ENCODE data around the gene KRTAP6-3. TPM values are rescaled to one million over a fixed set of nuclear protein-coding genes. Genes with fewer than 3 reads are reported as not detected.

Gene KRTAP6-3
- total RNA-seq, result not detected
- not detected for polyA plus RNA-seq
- 0 reads per million in 6 experiments for total RNA-seq

GRCh38 chr21:30592140-30592539, at the start of gene KRTAP6-3:
KRTAP6-3 (plus strand) TSS chr21:30592440; CDS start chr21:30592446, 6 bp downstream.
- H3K9me3 Mint-ChIP-seq, result peaks cover 0 to 1% (median 0%) of the 10 kb centered on the region in 9 donors
- H3K4me3 Mint-ChIP-seq, result no peak within 1 kb of the TSS
- POLR2A ChIA-PET, result no interaction called here
- H3K4me1 Mint-ChIP-seq, result no peaks in the 10 kb centered on the region
- no peak for DNase-seq
- no peaks in the 10 kb centered on the region for H3K36me3 Mint-ChIP-seq
- no peak within 1 kb of the TSS for H3K27ac Mint-ChIP-seq
- no peaks in the 10 kb centered on the region for H3K27me3 Mint-ChIP-seq
- ATAC-seq, result no peak

- ATAC-seq (no peak), DNase-seq (no peak)
- no peaks in the 10 kb centered on the region for H3K4me1 Mint-ChIP-seq
- peaks cover 2 to 30% (median 12%) of the 10 kb centered on the region in 9 donors for H3K9me3 Mint-ChIP-seq
- H3K4me3 Mint-ChIP-seq, result no peak overlapping the region
- POLR2A ChIA-PET, result no interaction called here
- peaks cover 0 to 35% (median 9%) of the 10 kb centered on the region in 5 donors for H3K27me3 Mint-ChIP-seq
- H3K36me3 Mint-ChIP-seq, result peaks cover 0 to 5% (median 0%) of the 10 kb centered on the region in 3 donors
- no peak overlapping the region for H3K27ac Mint-ChIP-seq
Measured at GRCh38 chr21:30552782-30553181, 39.5 kb upstream of the KRTAP6-3 start.

GRCh38 chr21:30555095-30555494, 37.1 kb upstream of the KRTAP6-3 start:
- H3K4me1 Mint-ChIP-seq, result no peaks in the 10 kb centered on the region
- H3K9me3 Mint-ChIP-seq, result peaks cover 2 to 29% (median 12%) of the 10 kb centered on the region in 9 donors
- H3K27me3 Mint-ChIP-seq, result peaks cover 0 to 28% (median 9%) of the 10 kb centered on the region in 5 donors
- no peak for ATAC-seq
- H3K36me3 Mint-ChIP-seq, result peaks cover 0 to 5% (median 0%) of the 10 kb centered on the region in 3 donors
- POLR2A ChIA-PET, result no interaction called here
- DNase-seq, result no peak
- H3K4me3 Mint-ChIP-seq, result no peak overlapping the region
- no peak overlapping the region for H3K27ac Mint-ChIP-seq

GRCh38 chr21:30561264-30561895, 30.9 kb upstream of the KRTAP6-3 start, which contains the start of gene KRTAP19-7:
KRTAP19-7 (minus strand) TSS chr21:30561314; CDS start chr21:30561289, 25 bp downstream.
- Mint-ChIP-seq H3K36me3 (no peaks in the 10 kb centered on the region), H3K27me3 (peaks cover 0 to 3% (median 0%) of the 10 kb centered on the region in 5 donors)
- ATAC-seq, result no peak

GRCh38 chr21:30561957-30562356, 30.3 kb upstream of the KRTAP6-3 start:
- no peaks in the 10 kb centered on the region for H3K4me1 Mint-ChIP-seq
- DNase-seq, result no peak
- H3K27me3 Mint-ChIP-seq, result peaks cover 0 to 3% (median 0%) of the 10 kb centered on the region in 5 donors
- peaks cover 0 to 5% (median 0%) of the 10 kb centered on the region in 9 donors for H3K9me3 Mint-ChIP-seq
- H3K4me3 Mint-ChIP-seq, result no peak overlapping the region
- H3K36me3 Mint-ChIP-seq, result no peaks in the 10 kb centered on the region
- no peak for ATAC-seq
- H3K27ac Mint-ChIP-seq, result no peak overlapping the region
- POLR2A ChIA-PET, result no interaction called here

More at GRCh38 chr21:30561264-30561895, 30.9 kb upstream of the KRTAP6-3 start, which contains the start of gene KRTAP19-7:
- no peak for DNase-seq
- POLR2A ChIA-PET, result no interaction called here
- H3K9me3 Mint-ChIP-seq, result peaks cover 0 to 5% (median 0%) of the 10 kb centered on the region in 9 donors
- H3K4me3 Mint-ChIP-seq, result no peak within 1 kb of the TSS
- no peaks in the 10 kb centered on the region for H3K4me1 Mint-ChIP-seq
- H3K27ac Mint-ChIP-seq, result no peak within 1 kb of the TSS

GRCh38 chr21:30563072-30563471, 29.2 kb upstream of the KRTAP6-3 start:
- H3K4me1 Mint-ChIP-seq, result no peaks in the 10 kb centered on the region
- ATAC-seq (no peak), DNase-seq (no peak)
- no peak overlapping the region for H3K27ac Mint-ChIP-seq
- POLR2A ChIA-PET, result no interaction called here
- H3K9me3 Mint-ChIP-seq, result peaks cover 0 to 5% (median 0%) of the 10 kb centered on the region in 9 donors
- no peaks in the 10 kb centered on the region for H3K36me3 Mint-ChIP-seq
- H3K4me3 Mint-ChIP-seq, result no peak overlapping the region
- H3K27me3 Mint-ChIP-seq, result peaks cover 0 to 3% (median 0%) of the 10 kb centered on the region in 5 donors

- Mint-ChIP-seq H3K27ac (no peak overlapping the region), H3K4me3 (no peak overlapping the region), H3K27me3 (peaks cover 0 to 4% (median under 1%) of the 10 kb centered on the region in 5 donors), H3K4me1 (no peaks in the 10 kb centered on the region), H3K36me3 (no peaks in the 10 kb centered on the region), H3K9me3 (peaks cover 0 to 5% (median 0%) of the 10 kb centered on the region in 9 donors)
- POLR2A ChIA-PET, result interaction anchor here (0.7 kb wide), 1 partner anchor 546 kb away, joined by 3 read pairs; no protein-coding TSS in a partner anchor
- ATAC-seq, result no peak
- DNase-seq, result no peak
Measured at GRCh38 chr21:30563630-30564029, 28.6 kb upstream of the KRTAP6-3 start.

- no peak for DNase-seq
- H3K9me3 Mint-ChIP-seq, result peaks cover 0 to 14% (median 0%) of the 10 kb centered on the region in 9 donors
- no peak overlapping the region for H3K4me3 Mint-ChIP-seq
- H3K27me3 Mint-ChIP-seq, result peaks cover 0 to 7% (median 0%) of the 10 kb centered on the region in 5 donors
- POLR2A ChIA-PET, result no interaction called here
- H3K36me3 Mint-ChIP-seq, result no peaks in the 10 kb centered on the region
- no peak overlapping the region for H3K27ac Mint-ChIP-seq
- ATAC-seq, result no peak
- no peaks in the 10 kb centered on the region for H3K4me1 Mint-ChIP-seq
Measured at GRCh38 chr21:30567617-30568016, 24.6 kb upstream of the KRTAP6-3 start.

- Mint-ChIP-seq H3K9me3 (peaks cover 0 to 15% (median 3%) of the 10 kb centered on the region in 9 donors), H3K4me1 (no peaks in the 10 kb centered on the region), H3K4me3 (no peak overlapping the region), H3K36me3 (no peaks in the 10 kb centered on the region), H3K27me3 (peaks cover 0 to 8% (median 2%) of the 10 kb centered on the region in 5 donors), H3K27ac (no peak overlapping the region)
- no peak for ATAC-seq
- no peak for DNase-seq
- POLR2A ChIA-PET, result no interaction called here
Measured at GRCh38 chr21:30577766-30578165, 14.5 kb upstream of the KRTAP6-3 start.

GRCh38 chr21:30579346-30579745, 12.9 kb upstream of the KRTAP6-3 start:
- peaks cover 0 to 8% (median 0%) of the 10 kb centered on the region in 5 donors for H3K27me3 Mint-ChIP-seq
- ATAC-seq (no peak), DNase-seq (no peak)
- H3K4me3 Mint-ChIP-seq, result no peak overlapping the region
- no peak overlapping the region for H3K27ac Mint-ChIP-seq
- no peaks in the 10 kb centered on the region for H3K36me3 Mint-ChIP-seq
- no peaks in the 10 kb centered on the region for H3K4me1 Mint-ChIP-seq
- POLR2A ChIA-PET, result no interaction called here
- H3K9me3 Mint-ChIP-seq, result peaks cover 0 to 12% (median 3%) of the 10 kb centered on the region in 9 donors

- POLR2A ChIA-PET, result no interaction called here
- Mint-ChIP-seq H3K27ac (no peak overlapping the region), H3K9me3 (peaks cover 0 to 20% (median 3%) of the 10 kb centered on the region in 9 donors), H3K36me3 (no peaks in the 10 kb centered on the region), H3K4me1 (no peaks in the 10 kb centered on the region), H3K4me3 (no peak overlapping the region), H3K27me3 (peaks cover 0 to 15% (median 2%) of the 10 kb centered on the region in 5 donors)
- DNase-seq, result no peak
- ATAC-seq, result no peak
Measured at GRCh38 chr21:30580132-30580531, 12.1 kb upstream of the KRTAP6-3 start.

- Mint-ChIP-seq H3K36me3 (no peaks in the 10 kb centered on the region), H3K4me3 (no peak overlapping the region), H3K27me3 (peaks cover 0 to 12% (median 0%) of the 10 kb centered on the region in 5 donors), H3K9me3 (peaks cover 0 to 16% (median 0%) of the 10 kb centered on the region in 9 donors), H3K27ac (no peak overlapping the region), H3K4me1 (no peaks in the 10 kb centered on the region)
- DNase-seq (no peak), ATAC-seq (no peak)
- POLR2A ChIA-PET, result no interaction called here
Measured at GRCh38 chr21:30582870-30583269, 9.4 kb upstream of the KRTAP6-3 start.

- H3K9me3 Mint-ChIP-seq, result peaks cover 0 to 1% (median 0%) of the 10 kb centered on the region in 9 donors
- no peak for ATAC-seq
- POLR2A ChIA-PET, result no interaction called here
Measured at GRCh38 chr21:30590297-30590696, 1.9 kb upstream of the KRTAP6-3 start, which contains the start of gene KRTAP22-2. KRTAP22-2 (minus strand) TSS chr21:30590397.

More at GRCh38 chr21:30590297-30590696, 1.9 kb upstream of the KRTAP6-3 start, which contains the start of gene KRTAP22-2:
- no peak within 1 kb of the TSS for H3K27ac Mint-ChIP-seq
- H3K36me3 Mint-ChIP-seq, result no peaks in the 10 kb centered on the region
- no peak within 1 kb of the TSS for H3K4me3 Mint-ChIP-seq
- no peaks in the 10 kb centered on the region for H3K4me1 Mint-ChIP-seq
- peaks cover 0 to 2% (median 0%) of the 10 kb centered on the region in 5 donors for H3K27me3 Mint-ChIP-seq
- DNase-seq, result no peak

Data from naive thymus-derived CD8-positive, alpha-beta T cell (primary cell).